ENCODE data around the gene P2RX7. TPM values are rescaled to one million over a fixed set of nuclear protein-coding genes. Genes with fewer than 3 reads are reported as not detected.

Gene P2RX7
- total RNA-seq, 1 experiment from 2014 or later = 0.55 TPM

- TF ChIP-seq, protein P1, sequence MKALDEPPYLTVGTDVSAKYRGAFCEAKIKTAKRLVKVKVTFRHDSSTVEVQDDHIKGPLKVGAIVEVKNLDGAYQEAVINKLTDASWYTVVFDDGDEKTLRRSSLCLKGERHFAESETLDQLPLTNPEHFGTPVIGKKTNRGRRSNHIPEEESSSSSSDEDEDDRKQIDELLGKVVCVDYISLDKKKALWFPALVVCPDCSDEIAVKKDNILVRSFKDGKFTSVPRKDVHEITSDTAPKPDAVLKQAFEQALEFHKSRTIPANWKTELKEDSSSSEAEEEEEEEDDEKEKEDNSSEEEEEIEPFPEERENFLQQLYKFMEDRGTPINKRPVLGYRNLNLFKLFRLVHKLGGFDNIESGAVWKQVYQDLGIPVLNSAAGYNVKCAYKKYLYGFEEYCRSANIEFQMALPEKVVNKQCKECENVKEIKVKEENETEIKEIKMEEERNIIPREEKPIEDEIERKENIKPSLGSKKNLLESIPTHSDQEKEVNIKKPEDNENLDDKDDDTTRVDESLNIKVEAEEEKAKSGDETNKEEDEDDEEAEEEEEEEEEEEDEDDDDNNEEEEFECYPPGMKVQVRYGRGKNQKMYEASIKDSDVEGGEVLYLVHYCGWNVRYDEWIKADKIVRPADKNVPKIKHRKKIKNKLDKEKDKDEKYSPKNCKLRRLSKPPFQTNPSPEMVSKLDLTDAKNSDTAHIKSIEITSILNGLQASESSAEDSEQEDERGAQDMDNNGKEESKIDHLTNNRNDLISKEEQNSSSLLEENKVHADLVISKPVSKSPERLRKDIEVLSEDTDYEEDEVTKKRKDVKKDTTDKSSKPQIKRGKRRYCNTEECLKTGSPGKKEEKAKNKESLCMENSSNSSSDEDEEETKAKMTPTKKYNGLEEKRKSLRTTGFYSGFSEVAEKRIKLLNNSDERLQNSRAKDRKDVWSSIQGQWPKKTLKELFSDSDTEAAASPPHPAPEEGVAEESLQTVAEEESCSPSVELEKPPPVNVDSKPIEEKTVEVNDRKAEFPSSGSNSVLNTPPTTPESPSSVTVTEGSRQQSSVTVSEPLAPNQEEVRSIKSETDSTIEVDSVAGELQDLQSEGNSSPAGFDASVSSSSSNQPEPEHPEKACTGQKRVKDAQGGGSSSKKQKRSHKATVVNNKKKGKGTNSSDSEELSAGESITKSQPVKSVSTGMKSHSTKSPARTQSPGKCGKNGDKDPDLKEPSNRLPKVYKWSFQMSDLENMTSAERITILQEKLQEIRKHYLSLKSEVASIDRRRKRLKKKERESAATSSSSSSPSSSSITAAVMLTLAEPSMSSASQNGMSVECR (CRISPR knock-in tag; IDR thresholded peaks at IDR 0.05; ENCODE audit: borderline replicate concordance) = no peak
These were observed 51.7 kb downstream of the P2RX7 start (continued) for GRCh38 chr12:121184425-121184824.

DNA sequence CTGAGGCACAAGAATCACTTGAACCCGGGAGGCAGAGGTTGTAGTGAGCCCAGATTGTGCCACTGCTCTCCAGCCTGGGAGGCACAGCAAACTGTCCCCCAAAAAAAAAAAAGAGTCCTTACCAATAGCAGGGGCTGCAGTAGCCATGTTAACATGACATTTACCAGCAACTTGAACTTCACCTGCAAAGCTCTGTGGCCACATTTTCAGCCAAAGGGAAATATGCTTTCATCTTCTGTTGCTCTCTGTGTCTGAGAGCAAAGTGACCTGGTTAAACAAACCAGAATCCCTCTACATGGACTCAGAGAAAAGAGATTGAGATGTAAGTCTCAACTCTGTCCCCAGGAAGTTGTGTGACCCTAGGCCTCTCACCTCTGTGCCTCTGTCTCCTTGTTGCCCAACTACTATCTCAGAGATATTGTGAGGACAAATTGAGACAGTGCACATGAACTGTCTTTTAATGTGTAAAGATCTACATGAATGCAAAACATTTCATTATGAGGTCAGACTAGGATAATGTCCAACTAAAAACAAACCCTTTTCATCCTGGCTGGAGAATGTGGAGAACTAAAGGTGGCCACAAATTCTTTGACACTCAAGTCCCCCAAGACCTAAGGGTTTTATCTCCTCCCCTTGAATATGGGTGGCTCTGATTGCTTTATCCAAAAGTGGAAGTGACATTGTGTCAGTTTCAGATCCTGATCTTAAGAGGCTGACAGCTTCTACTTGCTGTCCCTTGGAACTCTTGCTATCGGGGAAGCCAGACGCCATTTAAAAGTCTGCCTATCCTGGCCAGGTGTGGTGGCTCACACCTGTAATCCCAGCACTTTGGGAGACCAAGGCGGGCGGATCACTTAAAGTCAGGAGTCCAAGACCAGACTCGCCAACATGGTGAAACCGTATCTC, 52.6 kb downstream of the P2RX7 start:
- DNase-seq (ENCODE audit: low spot score) (no peak), ATAC-seq (no peak)
- Mint-ChIP-seq H3K4me3 (no peak overlapping the region), H3K4me1 (0 out of 2 replicates have a peak, but pooled peaks cover 4% of the 10 kb centered on the region), H3K27ac (no peak overlapping the region), H3K27me3 (ENCODE audit: low read depth) (no peaks in the 10 kb centered on the region), H3K36me3 (0 out of 2 replicates have a peak, but pooled peaks cover 3% of the 10 kb centered on the region), H3K9me3 (peaks cover 4% of the 10 kb centered on the region; the same call in 1 of the 2 replicates)
- TF ChIP-seq USF2 (CRISPR knock-in tag; IDR thresholded peaks at IDR 0.05) (no peak), TEAD4 (CRISPR knock-in tag; IDR thresholded peaks at IDR 0.05) (no peak), NR1H2 (CRISPR knock-in tag; IDR thresholded peaks at IDR 0.05) (no peak), MXD4 (CRISPR knock-in tag; IDR thresholded peaks at IDR 0.05; ENCODE audit: borderline replicate concordance) (no peak), SOX15 (CRISPR knock-in tag; IDR thresholded peaks at IDR 0.05) (no peak), ZMAT4 (CRISPR knock-in tag; IDR thresholded peaks at IDR 0.05) (no peak), TP53 (CRISPR knock-in tag; IDR thresholded peaks at IDR 0.05) (no peak), JAZF1 (CRISPR knock-in tag; IDR thresholded peaks at IDR 0.05) (no peak), ZNF219 (CRISPR knock-in tag; IDR thresholded peaks at IDR 0.05; ENCODE audit: borderline replicate concordance) (no peak)
- TF ChIP-seq, protein P2, sequence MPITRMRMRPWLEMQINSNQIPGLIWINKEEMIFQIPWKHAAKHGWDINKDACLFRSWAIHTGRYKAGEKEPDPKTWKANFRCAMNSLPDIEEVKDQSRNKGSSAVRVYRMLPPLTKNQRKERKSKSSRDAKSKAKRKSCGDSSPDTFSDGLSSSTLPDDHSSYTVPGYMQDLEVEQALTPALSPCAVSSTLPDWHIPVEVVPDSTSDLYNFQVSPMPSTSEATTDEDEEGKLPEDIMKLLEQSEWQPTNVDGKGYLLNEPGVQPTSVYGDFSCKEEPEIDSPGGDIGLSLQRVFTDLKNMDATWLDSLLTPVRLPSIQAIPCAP (CRISPR knock-in tag; IDR thresholded peaks at IDR 0.05) = no peak
- TF ChIP-seq, protein P1 (CRISPR knock-in tag; IDR thresholded peaks at IDR 0.05; ENCODE audit: borderline replicate concordance) = no peak
- CTCF ChIA-PET = no interaction called here
- POLR2A ChIA-PET = no interaction called here
